GM12878 (cell line): ENCODE results near the gene IL4I1. TPM values are rescaled to one million over a fixed set of nuclear protein-coding genes. Genes with fewer than 3 reads are reported as not detected.

Experiments
- ATAC-seq: fragments of 200-7000 bp; cut with Tn5 transposase; 3 replicates; pipeline ENCODE4 v1.9.1; 2020; ENCODE audit warnings: mild to moderate bottlenecking, moderate library complexity
- BruUV-seq: library from RNA; stranded (reverse); fragments of 400-500 nt; replicated peaks from 2 replicates; lab custom pipeline; 2021; lab: Mats Ljungman, UMichigan
- CTCF ChIA-PET: fragments of 300-600 bp; sonication (Branson Sonifier 250); formaldehyde crosslinking; extraction: SDS; loops from one replicate; lab custom pipeline; 2021; ENCODE audit warnings: inconsistent platforms; lab: Yijun Ruan, JAX
- POLR2A ChIA-PET: fragments of 350-600 bp; formaldehyde crosslinking; extraction: SDS; loops from one replicate; lab custom pipeline; 2021; ENCODE audit warnings: inconsistent platforms; lab: Charles Lee
- RAD21 ChIA-PET: fragments of 300-600 bp; sonication (Branson Sonifier 250); formaldehyde crosslinking; loops from one replicate; lab custom pipeline; 2023; ENCODE audit warnings: antibody characterized with exemption; ENCODE audit not compliant: unreplicated experiment; lab: Charles Lee
- SMC1A ChIA-PET: fragments of 300-600 bp; sonication (Branson Sonifier 250); formaldehyde crosslinking; loops from one replicate; lab custom pipeline; 2023; ENCODE audit not compliant: unreplicated experiment, uncharacterized antibody; lab: Charles Lee
- DNase-seq: peaks from one replicate; pipeline ENCODE4 v3.0.0-alpha.2; 2011; ENCODE audit warnings: low read depth, low spot score
- FAIRE-seq: peaks from 3 replicates; lab custom pipeline; 2011; peaks lifted over from hg19 to GRCh38; lab: Jason Lieb, UNC
- H2AFZ ChIP-seq: 2 replicates; pipeline ENCODE4 v1.6.0; 2011; ENCODE audit warnings: low read depth, low read length, control low read depth; ENCODE audit not compliant: control insufficient read depth
- H3K27ac ChIP-seq: 2 replicates; pipeline ENCODE4 v1.5.1; 2011; ENCODE audit warnings: control low read depth; ENCODE audit not compliant: control insufficient read depth, insufficient read depth
- H3K27me3 ChIP-seq, 2 experiments: replicated peaks in 1 of 2; 2 replicates each; pipeline versions ENCODE4 v1.6.0 to v1.6.1; 2011; ENCODE audit warnings: low read length in 1 of 2; ENCODE audit not compliant: control insufficient read depth in 2 of 2, insufficient read depth in 2 of 2
- H3K36me3 ChIP-seq, 2 experiments: 2 replicates each; pipeline ENCODE4 v1.5.1; 2011; ENCODE audit warnings: low read length in 1 of 2; ENCODE audit not compliant: control insufficient read depth in 2 of 2, insufficient read depth in 2 of 2
- H3K4me1 ChIP-seq: 2 replicates; pipeline ENCODE4 v1.6.1; 2011; ENCODE audit warnings: mild to moderate bottlenecking, low read length, moderate library complexity, mixed read lengths; ENCODE audit not compliant: control insufficient read depth, insufficient read depth
- H3K4me2 ChIP-seq: 2 replicates; pipeline ENCODE4 v1.6.0; 2011; ENCODE audit warnings: control low read depth; ENCODE audit not compliant: control insufficient read depth, insufficient read depth
- H3K4me3 ChIP-seq: fragments of 200-600 bp; sonication (generic); 2 replicates; pipeline ENCODE4 v1.5.1; 2016
- H3K79me2 ChIP-seq: 2 replicates; pipeline ENCODE4 v1.6.0; 2011; ENCODE audit warnings: low read length; ENCODE audit not compliant: control insufficient read depth, insufficient read depth
- H3K9ac ChIP-seq: 2 replicates; pipeline ENCODE4 v1.8.0; 2011; ENCODE audit warnings: low read length, control low read depth, mixed read lengths; ENCODE audit not compliant: control insufficient read depth, insufficient read depth
- H3K9me3 ChIP-seq: replicated peaks from 3 replicates; pipeline ENCODE4 v1.5.1; 2011; ENCODE audit warnings: mild to moderate bottlenecking, low read length; ENCODE audit not compliant: control insufficient read depth, insufficient read depth
- H4K20me1 ChIP-seq: 2 replicates; pipeline ENCODE4 v1.6.0; 2011; ENCODE audit not compliant: control insufficient read depth, insufficient read depth
- WGBS: methylation state at CpG from one replicate; pipeline ENCODE4 v1.1.6; 2016; ENCODE audit warnings: low lambda C conversion rate; ENCODE audit not compliant: insufficient replicate concordance, insufficient coverage; ENCODE audit errors: missing lambda C conversion rate; 5-methylcytosine and 5-hydroxymethylcytosine counted together
- in situ Hi-C: fragments of 300-500 bp; cut with MboI; formaldehyde crosslinking; loops from 9 replicates; pipeline ENCODE4 v1.14.3; 2018; ENCODE audit warnings: mixed read lengths
- intact Hi-C: fragments of 100-400 bp; cut with micrococcal nuclease; formaldehyde crosslinking; loops from one replicate; pipeline ENCODE4 v1.14.2; 2022; ENCODE audit not compliant: unreplicated experiment
- polyA plus RNA-seq, 11 experiments: library from polyadenylated mRNA; depleted of rRNA in 4 of 11; unstranded in 6 of 11; stranded (reverse) in 5 of 11; fragments of >200 nt; fragmentation: Nextera tagmentation in 4 of 11; fragmentation: Illumina TruSeq in 1 of 11; extraction: Ambion mirVana in 4 of 11; extraction: Trizol in 1 of 11; gene quantifications; 1 replicate in 1 of 11; 2 replicates in 10 of 11; pipeline versions ENCODE4 v1.2.1 to v1.2.3, GENCODE V29; 2011 to 2016; ENCODE audit warnings: inconsistent platforms in 2 of 11, missing spikeins in 2 of 11, low read depth in 1 of 11
- total RNA-seq, 4 experiments: library from RNA; depleted of rRNA in 3 of 4; stranded (reverse); fragments of >200 nt in 3 of 4; fragmentation: Illumina TruSeq in 1 of 4; extraction: Trizol in 1 of 4; gene quantifications; 2 replicates each; pipeline versions ENCODE4 v1.2.1 to v1.2.3, GENCODE V29; 2013 to 2021
- TF ChIP-seq, protein P1 (sequence below), 3 experiments: IDR thresholded peaks in 2 of 3; conservative IDR thresholded peaks in 1 of 3; 2 replicates each; pipeline ENCODE4 v1.5.1; 2011; ENCODE audit warnings: low read depth in 3 of 3, low read length in 3 of 3, mild to moderate bottlenecking in 3 of 3, control low read depth in 2 of 3, moderate library complexity in 2 of 3, inconsistent platforms in 1 of 3, mixed read lengths in 1 of 3; ENCODE audit not compliant: control insufficient read depth in 2 of 3, insufficient read depth in 1 of 3; ENCODE audit errors: extremely low read depth in 1 of 3
- TF ChIP-seq, protein P2 (sequence below): fragments of 450-650 bp; IDR thresholded peaks from 2 replicates; pipeline ENCODE4 v1.6.1; 2017; ENCODE audit warnings: mild to moderate bottlenecking, moderate library complexity

The IL4I1 gene
- total and polyA plus RNA-seq, 10 of the 15 experiments (the other 5 are each of a cell fraction or from before 2014, with no cell fraction given) = 0.62 to 83.8 (median 42.8) TPM

DNA sequence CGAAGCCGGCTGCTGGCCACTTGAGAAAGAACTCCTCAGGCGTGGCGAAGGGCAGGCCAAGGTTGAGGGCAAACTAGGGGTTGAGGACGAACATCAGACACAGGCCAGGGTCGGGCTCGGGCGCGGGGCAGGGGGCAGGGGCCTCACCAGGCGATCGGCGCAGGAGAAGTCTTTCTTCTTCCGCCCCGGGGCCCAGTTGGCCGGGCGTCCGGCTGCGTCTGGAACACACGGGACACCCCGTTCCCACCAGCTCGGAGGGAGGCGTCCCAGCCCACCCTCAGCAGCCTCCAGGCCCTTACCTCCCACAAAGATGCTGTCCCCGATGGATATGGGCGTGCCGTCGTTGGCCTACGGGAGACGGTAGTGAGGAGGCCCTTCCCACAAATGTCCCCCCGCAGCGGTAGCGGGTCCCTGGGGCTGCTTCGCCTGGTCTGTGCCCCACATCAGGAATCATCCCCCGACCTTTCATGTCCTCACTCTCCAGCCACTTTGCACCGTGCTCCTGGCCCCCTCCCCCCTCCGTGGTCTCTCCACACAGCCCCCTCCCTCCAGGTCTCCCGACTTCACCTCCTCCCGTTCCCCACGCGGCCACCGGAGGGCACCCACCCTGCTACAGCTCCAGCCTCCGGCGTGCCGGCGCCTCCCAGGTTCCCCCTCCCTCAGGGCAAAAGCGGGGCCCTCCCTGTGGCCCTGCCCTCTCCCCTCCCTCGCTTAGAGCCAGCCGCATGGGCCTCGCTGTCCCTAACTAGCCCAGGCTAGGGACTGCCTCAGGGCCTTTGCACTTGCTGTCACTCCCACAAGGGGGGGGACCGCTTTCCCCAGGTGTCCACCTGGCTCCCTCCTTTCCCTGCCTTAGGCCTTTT, 34.1 kb downstream of the IL4I1 start:
- RAD21 ChIA-PET = no interaction called here
- Histone ChIP-seq H3K79me2 (peaks cover 18% of the 10 kb centered on the region), H3K27ac (no peak overlapping the region), H3K4me3 (no peak overlapping the region), H3K9me3 (no peaks in the 10 kb centered on the region), H3K4me1 (peaks cover 3% of the 10 kb centered on the region; the same call in 1 of the 2 replicates), H2AFZ (no peak overlapping the region), H3K36me3 (peaks cover 9 to 28% of the 10 kb centered on the region in 2 experiments), H3K9ac (no peak overlapping the region), H3K4me2 (no peak overlapping the region), H3K27me3 (no peaks in the 10 kb centered on the region), H4K20me1 (no peaks in the 10 kb centered on the region)
- in situ Hi-C loops (no loop called here), intact Hi-C loops (no loop called here)
- ATAC-seq (no peak), FAIRE-seq (no peak), DNase-seq (no peak)
- 99% methylated on average over 28 of the region's 49 CpGs for WGBS
- no TSS peak for BruUV-seq
- TF ChIP-seq, protein P1, sequence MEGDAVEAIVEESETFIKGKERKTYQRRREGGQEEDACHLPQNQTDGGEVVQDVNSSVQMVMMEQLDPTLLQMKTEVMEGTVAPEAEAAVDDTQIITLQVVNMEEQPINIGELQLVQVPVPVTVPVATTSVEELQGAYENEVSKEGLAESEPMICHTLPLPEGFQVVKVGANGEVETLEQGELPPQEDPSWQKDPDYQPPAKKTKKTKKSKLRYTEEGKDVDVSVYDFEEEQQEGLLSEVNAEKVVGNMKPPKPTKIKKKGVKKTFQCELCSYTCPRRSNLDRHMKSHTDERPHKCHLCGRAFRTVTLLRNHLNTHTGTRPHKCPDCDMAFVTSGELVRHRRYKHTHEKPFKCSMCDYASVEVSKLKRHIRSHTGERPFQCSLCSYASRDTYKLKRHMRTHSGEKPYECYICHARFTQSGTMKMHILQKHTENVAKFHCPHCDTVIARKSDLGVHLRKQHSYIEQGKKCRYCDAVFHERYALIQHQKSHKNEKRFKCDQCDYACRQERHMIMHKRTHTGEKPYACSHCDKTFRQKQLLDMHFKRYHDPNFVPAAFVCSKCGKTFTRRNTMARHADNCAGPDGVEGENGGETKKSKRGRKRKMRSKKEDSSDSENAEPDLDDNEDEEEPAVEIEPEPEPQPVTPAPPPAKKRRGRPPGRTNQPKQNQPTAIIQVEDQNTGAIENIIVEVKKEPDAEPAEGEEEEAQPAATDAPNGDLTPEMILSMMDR (IDR thresholded peaks at IDR 0.05 in 2 of 3, conservative IDR thresholded peaks at IDR 0.05 in 1 of 3; ENCODE audit: control insufficient read depth in 2 of 3, extremely low read depth in 1 of 3, insufficient read depth in 1 of 3, low read depth in 3 of 3, low read length in 3 of 3) = peak; percentile 3 to 39 (median 21); a peak in 2 of 6 replicates
- TF ChIP-seq, protein P2, sequence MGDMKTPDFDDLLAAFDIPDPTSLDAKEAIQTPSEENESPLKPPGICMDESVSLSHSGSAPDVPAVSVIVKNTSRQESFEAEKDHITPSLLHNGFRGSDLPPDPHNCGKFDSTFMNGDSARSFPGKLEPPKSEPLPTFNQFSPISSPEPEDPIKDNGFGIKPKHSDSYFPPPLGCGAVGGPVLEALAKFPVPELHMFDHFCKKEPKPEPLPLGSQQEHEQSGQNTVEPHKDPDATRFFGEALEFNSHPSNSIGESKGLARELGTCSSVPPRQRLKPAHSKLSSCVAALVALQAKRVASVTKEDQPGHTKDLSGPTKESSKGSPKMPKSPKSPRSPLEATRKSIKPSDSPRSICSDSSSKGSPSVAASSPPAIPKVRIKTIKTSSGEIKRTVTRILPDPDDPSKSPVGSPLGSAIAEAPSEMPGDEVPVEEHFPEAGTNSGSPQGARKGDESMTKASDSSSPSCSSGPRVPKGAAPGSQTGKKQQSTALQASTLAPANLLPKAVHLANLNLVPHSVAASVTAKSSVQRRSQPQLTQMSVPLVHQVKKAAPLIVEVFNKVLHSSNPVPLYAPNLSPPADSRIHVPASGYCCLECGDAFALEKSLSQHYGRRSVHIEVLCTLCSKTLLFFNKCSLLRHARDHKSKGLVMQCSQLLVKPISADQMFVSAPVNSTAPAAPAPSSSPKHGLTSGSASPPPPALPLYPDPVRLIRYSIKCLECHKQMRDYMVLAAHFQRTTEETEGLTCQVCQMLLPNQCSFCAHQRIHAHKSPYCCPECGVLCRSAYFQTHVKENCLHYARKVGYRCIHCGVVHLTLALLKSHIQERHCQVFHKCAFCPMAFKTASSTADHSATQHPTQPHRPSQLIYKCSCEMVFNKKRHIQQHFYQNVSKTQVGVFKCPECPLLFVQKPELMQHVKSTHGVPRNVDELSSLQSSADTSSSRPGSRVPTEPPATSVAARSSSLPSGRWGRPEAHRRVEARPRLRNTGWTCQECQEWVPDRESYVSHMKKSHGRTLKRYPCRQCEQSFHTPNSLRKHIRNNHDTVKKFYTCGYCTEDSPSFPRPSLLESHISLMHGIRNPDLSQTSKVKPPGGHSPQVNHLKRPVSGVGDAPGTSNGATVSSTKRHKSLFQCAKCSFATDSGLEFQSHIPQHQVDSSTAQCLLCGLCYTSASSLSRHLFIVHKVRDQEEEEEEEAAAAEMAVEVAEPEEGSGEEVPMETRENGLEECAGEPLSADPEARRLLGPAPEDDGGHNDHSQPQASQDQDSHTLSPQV = no peak
- CTCF ChIA-PET = interaction anchor here (1.4 to 1.5 kb wide), 2 partner anchors 9 to 12 kb away, joined by 3 read pairs; partner anchors contain the start of gene PTOV1
- SMC1A ChIA-PET = no interaction called here
- POLR2A ChIA-PET = no interaction called here
